HFF-Myc (cell line): ENCODE results near the gene TNFRSF14.

Source experiments
- DNase-seq: peaks from one replicate; pipeline ENCODE4 v3.0.0-alpha.2; 2011; ENCODE audit warnings: low read depth; ENCODE audit errors: extremely low read depth
- H3K4me3 ChIP-seq: replicated peaks from 2 replicates; pipeline ENCODE4 v1.5.1; 2011; ENCODE audit warnings: low read depth, mild to moderate bottlenecking, control low read depth, low read length
- TF ChIP-seq, protein P1 (sequence below): IDR thresholded peaks from 2 replicates; pipeline ENCODE4 v1.5.1; 2012; ENCODE audit warnings: mild to moderate bottlenecking, low read depth, low read length, control low read depth; ENCODE audit errors: missing control alignments

Gene TNFRSF14

DNA sequence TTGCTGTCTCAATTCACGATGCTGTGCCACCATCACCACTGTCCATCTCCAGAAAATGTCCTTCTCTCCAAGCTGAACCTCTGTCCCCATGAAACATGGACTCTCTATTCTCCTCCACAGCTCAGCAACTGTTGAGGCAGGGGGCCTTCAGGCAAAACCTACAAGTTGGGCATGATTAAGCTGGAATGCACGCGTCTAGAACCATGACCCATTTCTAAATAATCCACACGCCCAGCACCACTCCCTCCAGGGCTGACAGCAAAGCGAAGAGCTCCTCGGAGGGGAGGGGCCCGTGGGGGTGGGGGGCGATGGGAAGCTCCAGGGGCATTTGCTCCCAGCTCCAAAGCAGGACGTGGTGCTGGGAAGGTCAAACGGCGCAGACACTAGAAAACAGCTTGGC, 22.8 kb upstream of the TNFRSF14 start:
- H3K4me3 ChIP-seq = no peak overlapping the region
- TF ChIP-seq, protein P1, sequence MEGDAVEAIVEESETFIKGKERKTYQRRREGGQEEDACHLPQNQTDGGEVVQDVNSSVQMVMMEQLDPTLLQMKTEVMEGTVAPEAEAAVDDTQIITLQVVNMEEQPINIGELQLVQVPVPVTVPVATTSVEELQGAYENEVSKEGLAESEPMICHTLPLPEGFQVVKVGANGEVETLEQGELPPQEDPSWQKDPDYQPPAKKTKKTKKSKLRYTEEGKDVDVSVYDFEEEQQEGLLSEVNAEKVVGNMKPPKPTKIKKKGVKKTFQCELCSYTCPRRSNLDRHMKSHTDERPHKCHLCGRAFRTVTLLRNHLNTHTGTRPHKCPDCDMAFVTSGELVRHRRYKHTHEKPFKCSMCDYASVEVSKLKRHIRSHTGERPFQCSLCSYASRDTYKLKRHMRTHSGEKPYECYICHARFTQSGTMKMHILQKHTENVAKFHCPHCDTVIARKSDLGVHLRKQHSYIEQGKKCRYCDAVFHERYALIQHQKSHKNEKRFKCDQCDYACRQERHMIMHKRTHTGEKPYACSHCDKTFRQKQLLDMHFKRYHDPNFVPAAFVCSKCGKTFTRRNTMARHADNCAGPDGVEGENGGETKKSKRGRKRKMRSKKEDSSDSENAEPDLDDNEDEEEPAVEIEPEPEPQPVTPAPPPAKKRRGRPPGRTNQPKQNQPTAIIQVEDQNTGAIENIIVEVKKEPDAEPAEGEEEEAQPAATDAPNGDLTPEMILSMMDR = no peak
- no peak for DNase-seq

DNA sequence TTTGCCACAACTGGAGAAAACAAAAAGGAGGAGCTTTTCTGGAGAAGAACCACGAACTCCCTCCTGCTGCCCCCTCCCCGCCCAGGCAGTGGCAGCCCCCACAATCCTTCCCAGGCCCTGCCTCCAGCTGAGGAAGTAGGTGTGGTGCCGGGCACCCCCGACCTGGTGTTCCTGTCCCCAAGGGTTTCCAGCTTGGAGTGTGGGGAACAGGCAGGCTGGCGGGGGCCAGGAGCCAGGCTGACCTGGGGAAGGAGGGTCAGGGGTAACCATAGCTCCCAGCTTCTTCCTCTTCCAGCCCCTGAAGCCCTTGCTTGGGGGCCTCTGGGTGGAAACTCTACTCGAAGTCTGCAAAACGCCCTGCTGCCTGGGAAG, 21.9 kb upstream of the TNFRSF14 start:
- no peak overlapping the region for H3K4me3 ChIP-seq
- TF ChIP-seq, protein P1 = no peak
- DNase-seq = no peak

DNA sequence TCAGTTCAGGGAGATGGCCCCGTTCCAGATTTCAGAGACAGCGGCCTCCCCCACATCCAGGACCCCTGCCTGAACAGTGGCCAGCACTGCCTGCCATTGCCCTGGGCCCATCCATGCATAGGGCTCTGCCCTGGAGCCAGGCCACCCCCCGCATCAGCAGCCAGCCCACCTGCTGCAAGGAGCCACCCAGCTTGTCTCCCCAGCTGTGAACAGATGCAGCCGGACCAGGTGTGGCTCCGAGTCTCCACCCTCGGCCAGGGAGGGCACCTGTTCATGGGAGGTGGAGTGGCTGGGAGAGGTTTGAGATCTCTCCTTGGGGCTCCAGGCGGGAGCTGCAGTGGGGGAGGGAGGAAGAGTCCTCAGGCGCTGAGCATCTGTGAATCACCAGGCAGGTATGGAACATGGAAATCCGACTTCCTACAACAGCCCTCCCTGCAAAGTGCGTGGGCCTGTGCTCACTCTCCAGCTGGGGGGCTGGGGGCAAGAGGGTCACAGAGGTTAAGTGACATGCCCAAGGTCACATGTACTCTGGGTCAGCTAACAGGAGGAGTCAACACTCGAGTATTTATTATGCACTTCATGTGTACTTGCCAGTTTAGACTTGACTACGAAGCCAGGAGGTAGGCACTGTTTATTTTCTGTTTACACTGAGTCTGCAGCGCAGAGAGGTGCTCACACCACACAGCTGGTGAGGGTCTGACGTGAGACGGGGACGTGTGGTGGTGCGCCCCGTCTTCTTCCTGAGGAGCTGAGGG, 21.3 kb upstream of the TNFRSF14 start:
- H3K4me3 ChIP-seq = no peak overlapping the region
- TF ChIP-seq, protein P1 = no peak
- DNase-seq = no peak

DNA sequence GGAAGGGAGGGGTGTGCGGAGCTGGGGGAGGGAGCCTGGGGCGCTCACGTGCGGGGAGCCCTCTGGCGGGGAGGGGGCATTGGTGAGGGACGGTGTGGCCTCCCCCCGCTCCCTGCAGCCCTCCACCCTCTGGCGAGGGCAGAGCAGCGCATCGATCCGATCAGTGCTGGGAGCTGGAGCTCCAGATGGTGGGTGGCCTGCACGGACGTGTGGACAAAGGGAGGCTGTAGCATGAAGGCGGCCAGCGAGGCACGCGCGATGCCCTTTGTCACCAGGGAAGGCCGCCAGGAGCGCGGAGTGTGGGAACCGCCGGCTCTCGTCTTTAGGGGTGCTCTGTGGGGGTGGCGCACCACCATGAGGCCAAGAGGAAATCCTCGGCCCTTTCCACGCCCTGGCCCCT, 20.7 kb upstream of the TNFRSF14 start:
- DNase-seq = no peak

DNA sequence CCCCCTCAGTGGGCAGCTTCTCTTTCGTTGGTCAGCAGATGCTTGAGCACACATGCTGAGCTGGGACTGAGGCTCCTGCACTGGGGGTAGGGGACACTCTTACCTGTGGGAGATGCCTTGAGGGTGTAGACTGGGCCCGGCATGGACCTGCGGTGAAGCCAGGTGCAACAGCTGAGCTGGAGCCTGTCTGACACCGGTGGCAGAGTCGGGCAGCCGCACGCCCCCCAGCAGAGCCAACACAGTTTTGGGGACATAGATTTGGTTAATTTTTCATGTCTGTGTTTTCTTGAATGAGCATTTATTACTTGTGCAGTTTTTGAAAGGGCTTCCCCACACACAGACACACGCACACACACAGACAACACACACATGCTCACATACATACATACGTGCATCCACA, 20.2 kb upstream of the TNFRSF14 start:
- TF ChIP-seq, protein P1 = no peak
- no peak overlapping the region for H3K4me3 ChIP-seq

More for the DNA sequence above, 20.7 kb upstream of the TNFRSF14 start:
- TF ChIP-seq, protein P1 = no peak
- H3K4me3 ChIP-seq = no peak overlapping the region

DNA sequence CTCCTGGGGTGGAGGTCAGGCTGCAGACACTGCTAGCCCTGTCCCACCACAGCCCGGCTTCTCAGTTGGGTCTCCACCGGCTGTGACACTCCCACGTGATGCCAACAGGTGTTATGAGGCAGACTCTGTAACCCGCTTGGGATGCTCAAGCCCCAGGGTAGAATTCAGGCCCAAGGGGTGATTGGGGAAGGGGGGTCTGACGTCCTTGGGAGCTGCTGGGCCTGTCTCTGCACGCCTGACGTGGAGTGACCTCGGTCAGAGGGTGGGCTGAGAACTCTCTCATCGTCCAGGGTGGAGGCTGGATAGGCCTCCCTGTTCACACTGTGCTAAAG, 18.4 kb upstream of the TNFRSF14 start:
- TF ChIP-seq, protein P1 = no peak
- H3K4me3 ChIP-seq = no peak overlapping the region
- no peak for DNase-seq

More for the DNA sequence above, 20.2 kb upstream of the TNFRSF14 start:
- DNase-seq = no peak

DNA sequence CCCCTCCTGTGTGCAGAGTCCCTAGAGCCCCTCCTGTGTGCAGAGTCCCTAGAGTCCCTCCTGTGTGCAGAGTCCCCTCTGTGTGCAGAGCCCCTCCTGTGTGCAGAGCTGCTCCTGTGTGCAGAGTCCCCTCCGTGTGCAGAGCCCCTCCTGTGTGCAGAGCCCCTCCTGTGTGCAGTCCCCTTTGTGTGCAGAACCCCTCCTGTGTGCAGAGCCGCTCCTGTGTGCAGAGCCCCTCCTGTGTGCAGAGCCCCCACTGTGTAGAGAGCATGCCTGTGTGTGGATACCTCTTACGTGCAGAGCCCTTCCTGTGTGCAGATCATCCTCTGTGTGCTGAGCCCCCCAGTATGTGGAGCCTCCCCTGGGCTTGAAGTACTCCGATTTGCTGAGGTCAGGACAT, 17.8 kb upstream of the TNFRSF14 start:
- no peak overlapping the region for H3K4me3 ChIP-seq
- TF ChIP-seq, protein P1 = no peak
- DNase-seq = no peak
